G401 (cell line): Measurements from ENCODE around the gene GLE1. TPM values are rescaled to one million over a fixed set of nuclear protein-coding genes. Genes with fewer than 3 reads are reported as not detected.
"Not testable (repeated sequence)": the region's sequence is repeated elsewhere in the genome, so short reads cannot be mapped to it uniquely, and the experiment has no call there.

ENCODE experiments used
- DNase-seq: peaks from one replicate; pipeline ENCODE4 v3.0.0-alpha.2; 2015; ENCODE audit warnings: low spot score
- in situ Hi-C: cut with HindIII; loops from 2 replicates; pipeline ENCODE4 v1.10.0; 2016; ENCODE audit warnings: low sequenced_read_pairs, mixed read lengths
- total RNA-seq: library from RNA; depleted of rRNA; stranded (reverse); fragments of >200 nt; shearing (Covaris generic); gene quantifications from 2 replicates; pipeline ENCODE4 v1.2.3, GENCODE V29; 2014; rRNA removed

GLE1 gene
- total RNA-seq, 1 experiment from 2014 or later, result 37.0 TPM

DNA sequence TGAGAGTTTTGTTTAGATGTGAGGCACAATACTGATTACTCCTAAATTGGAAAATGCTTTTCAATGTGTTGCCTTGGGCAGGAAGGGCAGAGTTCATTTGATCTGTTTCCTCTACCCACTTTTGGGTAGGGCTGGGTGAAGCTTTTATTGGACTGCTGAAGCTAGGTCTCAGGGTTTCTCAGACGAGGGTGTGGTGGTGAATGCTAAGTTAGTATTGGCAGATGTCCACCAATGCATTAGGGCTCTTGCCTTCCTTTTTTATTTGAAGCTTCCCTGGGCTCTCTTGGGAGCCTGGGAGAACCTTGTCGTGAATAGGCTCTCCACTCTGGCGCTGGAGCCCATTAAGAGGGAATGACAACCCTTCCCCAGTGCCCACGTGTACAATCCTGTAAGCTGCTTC lies 71.0 kb downstream of the GLE1 start:
- DNase-seq, result no peak
- in situ Hi-C loops, result no loop called here

- in situ Hi-C loops, result no loop called here
- no peak for DNase-seq
Measured at GRCh38 chr9:128575916-128576315, 71.4 kb downstream of the GLE1 start.

DNA sequence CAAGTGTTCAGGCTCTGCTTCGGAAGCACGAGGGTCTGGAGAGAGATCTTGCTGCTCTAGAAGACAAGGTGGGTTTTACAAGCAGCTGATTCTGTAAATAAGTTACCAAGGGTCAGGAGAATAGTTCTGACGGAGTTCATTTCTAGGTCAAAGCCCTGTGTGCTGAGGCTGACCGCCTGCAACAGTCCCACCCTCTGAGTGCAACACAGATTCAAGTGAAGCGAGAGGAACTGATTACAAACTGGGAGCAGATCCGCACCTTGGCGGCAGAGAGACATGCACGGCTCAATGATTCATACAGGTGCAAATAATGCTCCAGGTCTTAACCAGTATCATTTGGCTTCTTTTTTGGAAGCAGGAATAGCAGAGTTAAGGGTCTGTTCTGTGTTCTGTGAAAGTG lies 72.7 kb downstream of the GLE1 start:
- in situ Hi-C loops, result no loop called here
- no peak for DNase-seq

GRCh38 chr9:128579194-128579593 lies 74.7 kb downstream of the GLE1 start:
- DNase-seq, result no peak
- in situ Hi-C loops, result no loop called here

DNA sequence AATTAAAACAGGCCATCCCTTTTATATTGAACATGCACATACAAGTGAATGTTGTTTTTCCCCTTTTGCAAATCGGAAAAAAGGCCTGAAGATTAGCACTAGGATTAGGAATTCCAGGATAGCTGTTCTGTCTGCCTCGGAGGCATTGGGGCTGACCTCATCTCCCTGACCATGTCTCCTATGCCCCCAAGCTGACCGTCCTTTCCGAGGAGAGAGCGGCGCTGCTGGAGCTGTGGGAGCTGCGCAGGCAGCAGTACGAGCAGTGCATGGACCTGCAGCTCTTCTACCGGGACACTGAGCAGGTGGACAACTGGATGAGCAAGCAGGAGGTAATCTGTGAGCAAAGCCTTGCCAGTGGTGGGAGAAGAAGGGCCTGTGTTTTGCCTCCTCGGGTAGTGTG lies 76.2 kb downstream of the GLE1 start:
- DNase-seq, result no peak
- in situ Hi-C loops, result no loop called here

GRCh38 chr9:128585155-128585554 lies 80.6 kb downstream of the GLE1 start:
- DNase-seq, in situ Hi-C loops: not testable (repeated sequence)

DNA sequence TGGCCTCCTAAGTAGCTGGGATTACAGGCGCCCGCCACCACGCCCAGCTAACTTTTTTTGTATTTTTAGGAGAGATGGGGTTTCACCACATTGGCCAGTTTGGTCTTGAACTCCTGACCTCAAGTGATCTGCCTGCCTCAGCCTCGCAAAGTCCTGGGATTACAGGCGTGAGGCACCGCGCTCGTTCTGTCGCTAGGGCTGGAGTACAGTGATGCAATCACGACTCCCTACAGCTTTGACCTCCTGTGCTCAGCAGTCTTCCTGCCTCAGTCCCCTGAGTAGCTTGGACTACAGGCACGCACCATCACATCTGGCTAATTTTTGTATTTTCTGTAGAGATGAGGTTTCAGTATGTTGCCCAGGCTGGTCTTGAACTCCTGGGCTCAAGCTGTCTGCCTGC lies 82.4 kb downstream of the GLE1 start:
- in situ Hi-C loops, result not testable (repeated sequence)

GRCh38 chr9:128587453-128587852 lies 82.9 kb downstream of the GLE1 start:
- in situ Hi-C loops, result no loop called here
- no peak for DNase-seq

More for the DNA sequence above, 82.4 kb downstream of the GLE1 start:
- not testable (repeated sequence) for DNase-seq

DNA sequence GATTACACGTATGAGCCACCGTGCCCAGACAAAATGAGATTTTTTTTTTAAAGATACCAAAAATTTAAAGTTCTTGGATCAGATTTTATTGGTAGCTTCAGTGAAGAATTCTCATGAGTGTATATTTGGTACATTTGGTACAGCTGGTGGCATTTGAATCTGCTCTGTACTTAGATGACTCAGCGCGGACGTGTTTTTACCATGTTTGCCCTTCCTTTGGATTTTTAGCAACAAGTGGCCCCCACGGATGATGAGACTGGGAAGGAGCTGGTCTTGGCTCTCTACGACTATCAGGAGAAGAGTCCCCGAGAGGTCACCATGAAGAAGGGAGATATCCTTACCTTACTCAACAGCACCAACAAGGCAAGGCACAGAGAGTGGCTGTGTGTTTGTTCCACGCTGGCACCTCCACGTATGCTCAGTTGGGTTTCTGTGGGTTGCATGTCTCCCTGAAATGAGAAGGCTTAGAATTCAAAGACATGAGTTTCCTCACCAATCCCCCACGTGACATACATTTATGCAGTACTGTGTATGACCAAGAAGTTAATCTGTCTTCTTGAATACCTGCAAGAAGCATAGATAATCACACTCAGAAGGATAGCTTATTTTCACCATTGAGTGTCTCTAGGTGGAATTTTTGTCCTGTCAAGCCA lies 84.2 kb downstream of the GLE1 start:
- in situ Hi-C loops, result no loop called here
- DNase-seq, result no peak

Other genes with a start within 250 kb of the GLE1 start
- gene GOLGA2, start 228.7 kb upstream of the GLE1 start, total RNA-seq, result 32.9 and 37.9 TPM in 2 replicates
- gene SWI5, start 228.4 kb upstream of the GLE1 start, total RNA-seq, result 25.9 and 31.0 TPM in 2 replicates
- 28.2 and 31.8 TPM in 2 replicates for gene TRUB2, start 182.3 kb upstream of the GLE1 start, total RNA-seq
- 35.0 and 44.3 TPM in 2 replicates for gene COQ4, start 181.9 kb upstream of the GLE1 start, total RNA-seq
- 48.7 and 49.0 TPM in 2 replicates for gene SLC27A4, start 164.2 kb upstream of the GLE1 start, total RNA-seq
- gene URM1, start 133.3 kb upstream of the GLE1 start, total RNA-seq, result 58.2 and 61.5 TPM in 2 replicates
- gene CERCAM, start 83.9 kb upstream of the GLE1 start, total RNA-seq, result 10.6 and 11.9 TPM in 2 replicates
- 52.9 and 60.7 TPM in 2 replicates for gene ODF2, start 48.7 kb upstream of the GLE1 start, total RNA-seq
- 99.1 and 103 TPM in 2 replicates for gene SPTAN1, start 47.9 kb downstream of the GLE1 start, total RNA-seq
- 164 and 173 TPM in 2 replicates for gene DYNC2I2, start 152.1 kb downstream of the GLE1 start, total RNA-seq
- gene SET, start 184.5 kb downstream of the GLE1 start, total RNA-seq, result 794 and 1,249 TPM in 2 replicates
- 34.8 and 36.7 TPM in 2 replicates for gene PKN3, start 197.8 kb downstream of the GLE1 start, total RNA-seq
- 36.4 and 40.2 TPM in 2 replicates for gene ZDHHC12, start 219.4 kb downstream of the GLE1 start, total RNA-seq